GM12892 (cell line): Measurements from ENCODE around the gene ACTR6.

Source experiments
- POLR2A ChIP-seq: IDR thresholded peaks from 2 replicates; pipeline ENCODE4 v1.6.1; 2011; ENCODE audit warnings: low read depth, low read length, control low read depth
- POLR2AphosphoS5 ChIP-seq: IDR thresholded peaks from 2 replicates; pipeline ENCODE4 v1.6.1; 2011; ENCODE audit warnings: low read depth, low read length, control low read depth

DNA sequence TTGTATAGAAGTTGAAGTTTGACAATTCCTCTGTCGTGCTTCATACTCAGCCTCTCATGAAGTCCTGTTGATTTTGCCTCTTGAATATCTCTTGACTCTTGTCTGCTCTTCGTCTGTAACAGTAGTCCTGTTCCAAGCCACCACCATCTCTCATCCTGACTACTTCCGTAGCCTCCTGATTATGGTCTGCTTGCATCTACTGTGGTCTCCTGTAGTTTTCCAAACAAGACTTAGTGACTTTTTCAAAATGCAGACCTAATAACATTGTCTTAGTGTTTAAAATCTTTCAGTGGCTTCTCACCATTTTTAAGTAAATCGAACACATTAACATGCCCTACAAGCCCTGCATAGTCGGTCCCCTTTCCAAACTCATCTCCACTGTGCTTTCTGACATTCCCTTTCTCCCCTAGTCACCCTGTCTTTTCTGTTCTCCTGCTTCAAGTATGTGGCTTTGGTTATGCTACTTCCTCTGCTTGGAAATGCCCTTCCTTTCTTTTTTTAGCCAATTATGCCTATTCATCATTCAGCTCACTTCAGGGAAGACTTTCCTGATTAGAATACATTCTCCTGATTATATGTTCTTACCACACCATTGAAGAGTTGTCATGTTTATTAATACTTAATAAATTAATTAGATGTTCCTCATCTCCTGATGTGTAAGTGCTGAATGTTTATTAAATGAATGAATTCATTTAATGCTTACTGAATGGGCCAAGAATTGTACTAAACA is 68.4 kb downstream of the ACTR6 start:
- no peak for TF ChIP-seq POLR2A
- TF ChIP-seq POLR2AphosphoS5 = no peak
